ENCODE results near the gene TBC1D4. TPM values are rescaled to one million over a fixed set of nuclear protein-coding genes. Genes with fewer than 3 reads are reported as not detected.

TBC1D4 gene
- polyA plus RNA-seq, 1 of the 3 experiments (the other 2 are of a cell fraction) = 8.8 TPM

DNA sequence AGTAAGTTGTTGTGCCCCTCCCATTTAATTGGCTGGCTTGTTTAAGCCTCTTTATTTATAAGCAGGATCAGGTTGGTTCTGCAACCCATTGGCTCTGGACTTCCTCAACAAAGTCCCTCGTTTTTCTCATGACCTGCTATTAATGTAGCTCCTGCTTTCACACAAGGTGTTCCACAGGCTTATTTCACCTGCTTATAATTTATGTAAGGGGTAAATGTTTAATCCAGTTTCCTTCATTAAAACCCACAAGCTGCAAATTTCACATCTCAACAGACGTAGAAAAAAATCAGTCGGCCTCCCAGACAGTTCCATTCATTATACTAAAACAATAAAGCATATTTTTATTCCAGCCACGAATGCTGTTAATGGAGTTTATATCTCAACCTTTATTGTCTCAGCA is 86.1 kb downstream of the TBC1D4 start:
- no peaks in the 10 kb centered on the region for H3K9me2 ChIP-seq
- H4K20me1 ChIP-seq (ENCODE audit: insufficient read depth) = no peaks in the 10 kb centered on the region
- ChIA-PET CTCF (no interaction called here), POLR2A (no interaction called here)
- H3K4me1 ChIP-seq (ENCODE audit: control insufficient read depth in 1 of 2, insufficient read depth in 2 of 2, low read depth in 1 of 2, low read length in 1 of 2) = no peaks in the 10 kb centered on the region
- no peak for TF ChIP-seq RFX5 (IDR thresholded peaks at IDR 0.05; ENCODE audit: low read length)
- no peak for TF ChIP-seq FOXM1 (IDR thresholded peaks at IDR 0.05; ENCODE audit: low read depth)
- TF ChIP-seq, protein P1, sequence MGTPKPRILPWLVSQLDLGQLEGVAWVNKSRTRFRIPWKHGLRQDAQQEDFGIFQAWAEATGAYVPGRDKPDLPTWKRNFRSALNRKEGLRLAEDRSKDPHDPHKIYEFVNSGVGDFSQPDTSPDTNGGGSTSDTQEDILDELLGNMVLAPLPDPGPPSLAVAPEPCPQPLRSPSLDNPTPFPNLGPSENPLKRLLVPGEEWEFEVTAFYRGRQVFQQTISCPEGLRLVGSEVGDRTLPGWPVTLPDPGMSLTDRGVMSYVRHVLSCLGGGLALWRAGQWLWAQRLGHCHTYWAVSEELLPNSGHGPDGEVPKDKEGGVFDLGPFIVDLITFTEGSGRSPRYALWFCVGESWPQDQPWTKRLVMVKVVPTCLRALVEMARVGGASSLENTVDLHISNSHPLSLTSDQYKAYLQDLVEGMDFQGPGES (IDR thresholded peaks at IDR 0.05; ENCODE audit: low read depth, low read length) = no peak
- TF ChIP-seq, protein P2, sequence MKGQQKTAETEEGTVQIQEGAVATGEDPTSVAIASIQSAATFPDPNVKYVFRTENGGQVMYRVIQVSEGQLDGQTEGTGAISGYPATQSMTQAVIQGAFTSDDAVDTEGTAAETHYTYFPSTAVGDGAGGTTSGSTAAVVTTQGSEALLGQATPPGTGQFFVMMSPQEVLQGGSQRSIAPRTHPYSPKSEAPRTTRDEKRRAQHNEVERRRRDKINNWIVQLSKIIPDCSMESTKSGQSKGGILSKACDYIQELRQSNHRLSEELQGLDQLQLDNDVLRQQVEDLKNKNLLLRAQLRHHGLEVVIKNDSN (IDR thresholded peaks at IDR 0.05; ENCODE audit: borderline replicate concordance, low read depth) = no peak
- no peak for TF ChIP-seq ELF1 (IDR thresholded peaks at IDR 0.05)
- TF ChIP-seq TCF12 (IDR thresholded peaks at IDR 0.05) = no peak
- TF ChIP-seq MEF2A (IDR thresholded peaks at IDR 0.05; ENCODE audit: borderline replicate concordance, low read depth) = no peak
- no peak for TF ChIP-seq GABPA (IDR thresholded peaks at IDR 0.05; ENCODE audit: low read depth)
- TF ChIP-seq EP300 (IDR thresholded peaks at IDR 0.05; ENCODE audit: borderline replicate concordance in 1 of 2, low read depth in 1 of 2, low read length in 1 of 2) = no peak
- TF ChIP-seq NRF1 (IDR thresholded peaks at IDR 0.05; ENCODE audit: low read depth, low read length) = no peak
- no peak overlapping the region for H3K4me2 ChIP-seq
- no peaks in the 10 kb centered on the region for H3K27me3 ChIP-seq (ENCODE audit: insufficient read depth)
- no peak overlapping the region for H3K9ac ChIP-seq
- no peaks in the 10 kb centered on the region; the same call in 1 of the 2 replicates for H3K79me2 ChIP-seq (ENCODE audit: insufficient read depth)
- no peak overlapping the region for H3K4me3 ChIP-seq (ENCODE audit: low read depth in 2 of 2, low read length in 1 of 2)
- H2AFZ ChIP-seq (ENCODE audit: low read depth) = no peak overlapping the region
- H3K36me3 ChIP-seq (replicated peaks in 1 of 2; ENCODE audit: control insufficient read depth in 1 of 2, insufficient read depth in 2 of 2, low read length in 1 of 2) = no peaks in the 10 kb centered on the region
- no peak for DNase-seq
- H3F3A ChIP-seq (replicated peaks; ENCODE audit: insufficient read depth) = no peaks in the 10 kb centered on the region
- H3K27ac ChIP-seq (ENCODE audit: low read depth in 2 of 2, low read length in 1 of 2) = no peak overlapping the region
- WGBS (ENCODE audit: low lambda C conversion rate) = 80% methylated on average over 4 of the region's 4 CpGs
- 0 out of 2 replicates have a peak, but pooled peaks cover 6% of the 10 kb centered on the region for H3K9me3 ChIP-seq

DNA sequence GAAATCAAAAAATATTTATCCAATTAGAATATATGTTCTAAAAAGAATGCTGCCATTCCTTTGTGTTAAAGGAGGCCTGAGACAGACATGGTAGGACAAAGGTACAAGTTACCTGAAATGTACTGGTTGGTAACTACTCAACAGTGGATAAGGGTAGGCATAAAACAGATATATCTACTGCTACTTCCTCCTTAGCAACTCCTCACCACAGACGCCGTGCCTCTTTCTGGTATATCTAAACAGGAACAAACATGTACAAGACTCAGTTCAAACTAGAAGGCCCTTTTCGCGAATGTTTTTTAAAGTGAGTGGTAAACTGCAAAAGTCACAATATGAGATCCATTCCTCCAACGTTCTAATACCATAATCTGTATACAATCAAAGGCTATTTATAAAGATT is 86.9 kb downstream of the TBC1D4 start:
- H3K4me3 ChIP-seq (ENCODE audit: low read depth in 2 of 2, low read length in 1 of 2) = no peak overlapping the region
- H3K9ac ChIP-seq = no peak overlapping the region
- 95% methylated on average over 5 of the region's 5 CpGs for WGBS (ENCODE audit: low lambda C conversion rate)
- POLR2A ChIA-PET = no interaction called here
- H3K27me3 ChIP-seq (ENCODE audit: insufficient read depth) = no peaks in the 10 kb centered on the region
- 0 out of 2 replicates have a peak, but pooled peaks cover 6% of the 10 kb centered on the region for H3K9me3 ChIP-seq
- CTCF ChIA-PET = no interaction called here
- H3F3A ChIP-seq (replicated peaks; ENCODE audit: insufficient read depth) = no peaks in the 10 kb centered on the region
- TF ChIP-seq MXI1 (IDR thresholded peaks at IDR 0.05; ENCODE audit: low read depth, low read length) (no peak), FOXM1 (IDR thresholded peaks at IDR 0.05; ENCODE audit: low read depth) (no peak), JUND (IDR thresholded peaks at IDR 0.05) (no peak), NFIC (IDR thresholded peaks at IDR 0.05; ENCODE audit: borderline replicate concordance) (no peak), SIN3A (IDR thresholded peaks at IDR 0.05; ENCODE audit: borderline replicate concordance, low read depth, low read length) (no peak), SMC3 (IDR thresholded peaks at IDR 0.05; ENCODE audit: low read depth, low read length) (no peak), POLR2AphosphoS5 (IDR thresholded peaks at IDR 0.05; ENCODE audit: low read depth, low read length) (no peak), ELF1 (IDR thresholded peaks at IDR 0.05) (no peak), MEF2A (IDR thresholded peaks at IDR 0.05; ENCODE audit: borderline replicate concordance, low read depth) (no peak), TEAD4 (IDR thresholded peaks at IDR 0.05; ENCODE audit: borderline replicate concordance, insufficient read depth) (no peak)
- TF ChIP-seq, protein P3, sequence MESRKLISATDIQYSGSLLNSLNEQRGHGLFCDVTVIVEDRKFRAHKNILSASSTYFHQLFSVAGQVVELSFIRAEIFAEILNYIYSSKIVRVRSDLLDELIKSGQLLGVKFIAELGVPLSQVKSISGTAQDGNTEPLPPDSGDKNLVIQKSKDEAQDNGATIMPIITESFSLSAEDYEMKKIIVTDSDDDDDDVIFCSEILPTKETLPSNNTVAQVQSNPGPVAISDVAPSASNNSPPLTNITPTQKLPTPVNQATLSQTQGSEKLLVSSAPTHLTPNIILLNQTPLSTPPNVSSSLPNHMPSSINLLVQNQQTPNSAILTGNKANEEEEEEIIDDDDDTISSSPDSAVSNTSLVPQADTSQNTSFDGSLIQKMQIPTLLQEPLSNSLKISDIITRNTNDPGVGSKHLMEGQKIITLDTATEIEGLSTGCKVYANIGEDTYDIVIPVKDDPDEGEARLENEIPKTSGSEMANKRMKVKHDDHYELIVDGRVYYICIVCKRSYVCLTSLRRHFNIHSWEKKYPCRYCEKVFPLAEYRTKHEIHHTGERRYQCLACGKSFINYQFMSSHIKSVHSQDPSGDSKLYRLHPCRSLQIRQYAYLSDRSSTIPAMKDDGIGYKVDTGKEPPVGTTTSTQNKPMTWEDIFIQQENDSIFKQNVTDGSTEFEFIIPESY (IDR thresholded peaks at IDR 0.05; ENCODE audit: borderline replicate concordance, low read depth) = no peak
- TF ChIP-seq, protein P4, sequence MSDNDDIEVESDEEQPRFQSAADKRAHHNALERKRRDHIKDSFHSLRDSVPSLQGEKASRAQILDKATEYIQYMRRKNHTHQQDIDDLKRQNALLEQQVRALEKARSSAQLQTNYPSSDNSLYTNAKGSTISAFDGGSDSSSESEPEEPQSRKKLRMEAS (IDR thresholded peaks at IDR 0.05; ENCODE audit: low read depth) = no peak
- no peaks in the 10 kb centered on the region for H3K9me2 ChIP-seq
- no peak overlapping the region for H3K27ac ChIP-seq (ENCODE audit: low read depth in 2 of 2, low read length in 1 of 2)
- H4K20me1 ChIP-seq (ENCODE audit: insufficient read depth) = no peaks in the 10 kb centered on the region
- DNase-seq = no peak
- no peaks in the 10 kb centered on the region for H3K36me3 ChIP-seq (replicated peaks in 1 of 2; ENCODE audit: control insufficient read depth in 1 of 2, insufficient read depth in 2 of 2, low read length in 1 of 2)
- no peak overlapping the region for H3K4me2 ChIP-seq
- no peak overlapping the region for H2AFZ ChIP-seq (ENCODE audit: low read depth)
- H3K4me1 ChIP-seq (ENCODE audit: control insufficient read depth in 1 of 2, insufficient read depth in 2 of 2, low read depth in 1 of 2, low read length in 1 of 2) = no peaks in the 10 kb centered on the region
- H3K79me2 ChIP-seq (ENCODE audit: insufficient read depth) = no peaks in the 10 kb centered on the region; the same call in 1 of the 2 replicates

Data from SK-N-SH (cell line).